K562 (cell line): Measurements from ENCODE around the gene ASZ1. TPM values are rescaled to one million over a fixed set of nuclear protein-coding genes. Genes with fewer than 3 reads are reported as not detected.

ENCODE experiments used
- ATAC-seq: fragments of 200-7000 bp; cut with Tn5 transposase; 3 replicates; pipeline ENCODE4 v1.9.1; 2020; ENCODE audit warnings: moderate library complexity
- BruUV-seq: library from RNA; stranded (reverse); fragments of 400-500 nt; replicated peaks from 2 replicates; lab custom pipeline; 2021; lab: Mats Ljungman, UMichigan
- CTCF ChIA-PET: fragments of 300-600 bp; formaldehyde crosslinking; extraction: SDS; loops from one replicate; lab custom pipeline; 2021; ENCODE audit warnings: low intra/inter-chr PET ratio; lab: Yijun Ruan, JAX
- POLR2A ChIA-PET: fragments of 300-600, 350-650 bp; sonication (Branson Sonifier 250); formaldehyde crosslinking; extraction: SDS; loops from one replicate; lab custom pipeline; 2021; ENCODE audit warnings: antibody characterized with exemption, inconsistent platforms; lab: Yijun Ruan, JAX
- DNase-seq, 4 experiments: peaks; one replicate each; pipeline versions ENCODE4 v3.0.0 to v3.0.0-alpha.2; 2011 to 2018; ENCODE audit warnings: low spot score in 3 of 4, mixed read lengths in 3 of 4; ENCODE audit errors: extremely low read depth in 1 of 4
- FAIRE-seq: peaks from 2 replicates; lab custom pipeline; 2011; peaks lifted over from hg19 to GRCh38; lab: Jason Lieb, UNC
- H2AFZ ChIP-seq: 2 replicates; pipeline ENCODE4 v1.6.0; 2011; ENCODE audit warnings: low read depth, low read length, control low read depth, inconsistent platforms
- H3K27ac ChIP-seq: fragments of 200-600 bp; 3 replicates; pipeline ENCODE4 v1.8.0; 2011; ENCODE audit warnings: low read depth, mild to moderate bottlenecking, control low read depth, inconsistent platforms, low read length, moderate library complexity, mixed read lengths; ENCODE audit errors: extremely low read depth
- H3K27me3 ChIP-seq, 2 experiments: fragments of 300-600 bp in 1 of 2; 2 replicates in 1 of 2; 3 replicates in 1 of 2; pipeline versions ENCODE4 v1.6.0 to v1.8.0; 2011; ENCODE audit warnings: inconsistent platforms in 2 of 2, low read length in 2 of 2, mild to moderate bottlenecking in 1 of 2, mixed read lengths in 1 of 2, moderate library complexity in 1 of 2; ENCODE audit not compliant: control insufficient read depth in 2 of 2, insufficient read depth in 2 of 2
- H3K36me3 ChIP-seq: fragments of 300-600 bp; 3 replicates; pipeline ENCODE4 v1.8.0; 2011; ENCODE audit warnings: mild to moderate bottlenecking, low read length, inconsistent platforms; ENCODE audit not compliant: control insufficient read depth, insufficient read depth
- H3K4me1 ChIP-seq, 2 experiments: fragments of 200-600 bp in 1 of 2; replicated peaks in 1 of 2; 2 replicates in 1 of 2; 3 replicates in 1 of 2; pipeline versions ENCODE4 v1.5.1 to v1.8.0; 2011; ENCODE audit warnings: inconsistent platforms in 2 of 2, low read length in 2 of 2, mild to moderate bottlenecking in 1 of 2, mixed read lengths in 1 of 2, moderate library complexity in 1 of 2; ENCODE audit not compliant: control insufficient read depth in 2 of 2, insufficient read depth in 2 of 2
- H3K4me2 ChIP-seq: 2 replicates; pipeline ENCODE4 v1.6.1; 2011; ENCODE audit warnings: low read length, control low read depth, inconsistent platforms, mixed read lengths; ENCODE audit not compliant: insufficient read depth
- H3K4me3 ChIP-seq: fragments of 200-600 bp; sonication (generic), shearing (Covaris generic); 2 replicates; pipeline ENCODE4 v1.5.1; 2016; ENCODE audit warnings: control low read depth, inconsistent platforms
- H3K79me2 ChIP-seq: fragments of 200-600 bp; 3 replicates; pipeline ENCODE4 v1.8.0; 2011; ENCODE audit warnings: low read length, inconsistent platforms; ENCODE audit not compliant: control insufficient read depth, insufficient read depth
- H3K9ac ChIP-seq, 2 experiments: 2 replicates each; pipeline versions ENCODE4 v1.6.0 to v1.6.1; 2011; ENCODE audit warnings: low read depth in 2 of 2, low read length in 2 of 2, control low read depth in 1 of 2, inconsistent platforms in 1 of 2, mild to moderate bottlenecking in 1 of 2, mixed read lengths in 1 of 2; ENCODE audit not compliant: insufficient read depth in 1 of 2
- H3K9me1 ChIP-seq: one replicate; pipeline ENCODE4 v1.6.0; 2011; ENCODE audit warnings: inconsistent platforms, mild to moderate bottlenecking, low read length, moderate library complexity; ENCODE audit not compliant: control insufficient read depth, insufficient read depth
- H3K9me3 ChIP-seq: replicated peaks from 2 replicates; pipeline ENCODE4 v1.5.1; 2011; ENCODE audit warnings: low read depth, low read length, inconsistent platforms; ENCODE audit not compliant: control insufficient read depth, insufficient read depth
- H4K20me1 ChIP-seq: replicated peaks from 2 replicates; pipeline ENCODE4 v1.6.1; 2011; ENCODE audit warnings: low read length, inconsistent platforms, mixed read lengths; ENCODE audit not compliant: control insufficient read depth, insufficient read depth
- BACH1 ChIP-seq: fragments of 200-800 bp; sonication (Bioruptor generic); IDR thresholded peaks from 2 replicates; pipeline ENCODE4 v1.6.1; 2016; ENCODE audit warnings: missing genetic modification characterization, missing compliant biosample characterization
- BRCA1 ChIP-seq, 2 experiments: fragments of 450-650 bp in 1 of 2; sonication (generic) in 1 of 2; formaldehyde crosslinking in 1 of 2; IDR thresholded peaks; 2 replicates each; pipeline versions ENCODE4 v1.5.0 to v1.6.1; 2017 to 2020; ENCODE audit warnings: mild to moderate bottlenecking in 1 of 2, missing genetic modification reagents in 1 of 2
- HNRNPUL1 ChIP-seq: fragments of 200-400 bp; formaldehyde crosslinking; IDR thresholded peaks from 2 replicates; pipeline ENCODE4 v1.6.1; 2017; ENCODE audit warnings: low read length
- JUN ChIP-seq, 2 experiments: sonication (generic) in 1 of 2; formaldehyde crosslinking in 1 of 2; IDR thresholded peaks; 2 replicates each; pipeline versions ENCODE4 v1.6.1 to v1.8.0; 2012 to 2022; ENCODE audit warnings: borderline replicate concordance in 2 of 2, mild to moderate bottlenecking in 2 of 2, improper control_type of control experiment in 1 of 2, low read depth in 1 of 2, low read length in 1 of 2, missing genetic modification reagents in 1 of 2
- MNT ChIP-seq, 2 experiments: fragments of 450-650 bp; conservative IDR thresholded peaks; 2 replicates each; pipeline ENCODE4 v1.6.1; 2017; ENCODE audit warnings: mild to moderate bottlenecking in 2 of 2, moderate library complexity in 2 of 2
- MTA3 ChIP-seq: fragments of 450-650 bp; formaldehyde crosslinking; IDR thresholded peaks from 2 replicates; pipeline ENCODE4 v1.6.1; 2017; ENCODE audit warnings: mild to moderate bottlenecking, borderline replicate concordance
- TBP ChIP-seq: optimal IDR thresholded peaks from 2 replicates; pipeline ENCODE3; 2011; ENCODE audit warnings: low read depth, low read length, improper control_type of control experiment
- ZNF277 ChIP-seq: fragments of 250-450 bp; sonication (Bioruptor Pico); IDR thresholded peaks from 2 replicates; pipeline ENCODE4 v1.8.0; 2022; ENCODE audit warnings: inconsistent platforms, mild to moderate bottlenecking, moderate library complexity, borderline replicate concordance
- ZNF561 ChIP-seq: fragments of 450-650 bp; formaldehyde crosslinking; conservative IDR thresholded peaks from 2 replicates; pipeline ENCODE4 v1.4.0; 2020; ENCODE audit warnings: mild to moderate bottlenecking, moderate library complexity
- ZNF639 ChIP-seq, 2 experiments: fragments of 200-800 bp in 1 of 2; sonication (Bioruptor generic) in 1 of 2; sonication (generic) in 1 of 2; formaldehyde crosslinking in 1 of 2; IDR thresholded peaks in 1 of 2; conservative IDR thresholded peaks in 1 of 2; 2 replicates each; pipeline versions ENCODE4 v1.5.0 to v1.6.1; 2016 to 2020; ENCODE audit warnings: missing compliant biosample characterization in 1 of 2, missing genetic modification characterization in 1 of 2, missing genetic modification reagents in 1 of 2
- ZNF764 ChIP-seq: fragments of 250-450 bp; sonication (Bioruptor Pico); IDR thresholded peaks from 2 replicates; pipeline ENCODE4 v1.4.0; 2020; ENCODE audit warnings: low read depth, mild to moderate bottlenecking, moderate library complexity
- in situ Hi-C: fragments of 300-500 bp; cut with MboI; formaldehyde crosslinking; loops from 4 replicates; pipeline ENCODE4 v1.15.0; 2018; ENCODE audit warnings: inconsistent platforms, mixed read lengths
- intact Hi-C: fragments of 100-400 bp; cut with micrococcal nuclease; formaldehyde crosslinking; loops from 2 replicates; pipeline ENCODE4 v1.14.2; 2022
- polyA plus RNA-seq, 8 experiments: library from polyadenylated mRNA; depleted of rRNA in 4 of 8; stranded (reverse) in 5 of 8; unstranded in 3 of 8; fragments of >200 nt; fragmentation: Nextera tagmentation in 2 of 8; fragmentation: Illumina TruSeq in 1 of 8; extraction: Ambion mirVana in 2 of 8; extraction: Trizol in 1 of 8; gene quantifications; 2 replicates each; pipeline versions ENCODE4 v1.2.1 to v1.2.3, GENCODE V29; 2011 to 2014; ENCODE audit warnings: inconsistent platforms in 1 of 8, missing spikeins in 1 of 8
- total RNA-seq, 7 experiments: library from RNA; depleted of rRNA in 6 of 7; stranded (reverse); fragments of >200 nt in 6 of 7; fragmentation: Illumina TruSeq in 2 of 7; extraction: Trizol in 2 of 7; gene quantifications; 2 replicates each; pipeline versions ENCODE4 v1.2.1 to v1.2.3, GENCODE V29; 2011 to 2021; ENCODE audit warnings: low replicate concordance in 1 of 7

The ASZ1 gene
- total and polyA plus RNA-seq, 9 of the 15 experiments (the other 6 are each of a cell fraction or from before 2014, with no cell fraction given) = not detected

GRCh38 chr7:117476557-117477215 is 49.4 kb upstream of the ASZ1 start (continued):
- no peak for TF ChIP-seq ZNF277 (CRISPR knock-in tag)
- no peak for TF ChIP-seq MNT (conservative IDR thresholded peaks at IDR 0.05)
- no peak for TF ChIP-seq ZNF561
- TF ChIP-seq ZNF639 (CRISPR knock-in tag; conservative IDR thresholded peaks at IDR 0.05 in 1 of 2, IDR thresholded peaks at IDR 0.05 in 1 of 2) = no peak

GRCh38 chr7:117472335-117472734 is 45.0 kb upstream of the ASZ1 start:
- Histone ChIP-seq H3K9ac (no peak overlapping the region), H3K4me3 (no peak overlapping the region), H2AFZ (no peak overlapping the region), H3K4me2 (no peak overlapping the region), H3K9me1 (no peaks in the 10 kb centered on the region), H3K27me3 (no peaks in the 10 kb centered on the region), H3K9me3 (no peaks in the 10 kb centered on the region), H3K27ac (no peak overlapping the region), H4K20me1 (no peaks in the 10 kb centered on the region), H3K4me1 (no peaks in the 10 kb centered on the region), H3K36me3 (no peaks in the 10 kb centered on the region), H3K79me2 (no peaks in the 10 kb centered on the region)
- in situ Hi-C loops = no loop called here
- no peak for ATAC-seq
- CTCF ChIA-PET = no interaction called here
- TF ChIP-seq ZNF764 = no peak
- TF ChIP-seq HNRNPUL1 = no peak
- no peak for TF ChIP-seq TBP
- TF ChIP-seq BACH1 (tag) = no peak
- no peak for TF ChIP-seq BRCA1 (IDR thresholded peaks at IDR 0.05)
- TF ChIP-seq BRCA1 (CRISPR knock-in tag; IDR thresholded peaks at IDR 0.05) = no peak
- no peak for TF ChIP-seq MTA3
- no peak for TF ChIP-seq JUN (IDR thresholded peaks at IDR 0.05; ENCODE audit: borderline replicate concordance, low read depth, low read length)
- TF ChIP-seq JUN (CRISPR knock-in tag; IDR thresholded peaks at IDR 0.05; ENCODE audit: borderline replicate concordance) = no peak
- no peak for DNase-seq
- intact Hi-C loops = no loop called here
- POLR2A ChIA-PET = no interaction called here
- no peak for FAIRE-seq
- BruUV-seq = no TSS peak
